IPS-NIHi7 (cell line): ENCODE measurements around the gene MATN1.
A peak's percentile ranks its signal among the peaks of the same experiment; 100 is the strongest.
"Not testable (repeated sequence)": the region's sequence is repeated elsewhere in the genome, so short reads cannot be mapped to it uniquely, and the experiment has no call there.

Source experiments
- DNase-seq: peaks from one replicate; pipeline ENCODE4 v3.0.0; 2012; ENCODE audit warnings: mixed read lengths; ENCODE audit errors: extremely low spot score

MATN1 gene

DNA sequence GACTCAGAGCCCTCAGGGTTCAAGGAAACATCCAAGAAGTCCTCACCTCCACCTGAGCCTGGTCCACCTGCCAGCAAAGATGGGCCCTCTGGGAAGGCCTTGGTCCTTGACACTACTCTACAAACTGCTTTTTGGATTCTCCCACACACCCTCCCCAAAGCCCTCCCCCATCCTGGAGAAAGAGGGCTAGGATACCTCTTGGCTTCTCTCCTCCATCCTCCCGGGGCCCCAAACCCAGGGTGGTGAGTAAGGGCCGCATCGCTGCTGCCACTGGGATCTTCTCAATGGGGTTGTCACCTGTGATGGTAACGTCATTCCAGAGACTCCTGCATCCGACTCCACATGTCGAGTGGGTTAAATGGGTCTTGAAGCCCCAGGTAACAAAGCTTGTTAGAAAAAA, 26.6 kb downstream of the MATN1 start:
- no peak for DNase-seq

DNA sequence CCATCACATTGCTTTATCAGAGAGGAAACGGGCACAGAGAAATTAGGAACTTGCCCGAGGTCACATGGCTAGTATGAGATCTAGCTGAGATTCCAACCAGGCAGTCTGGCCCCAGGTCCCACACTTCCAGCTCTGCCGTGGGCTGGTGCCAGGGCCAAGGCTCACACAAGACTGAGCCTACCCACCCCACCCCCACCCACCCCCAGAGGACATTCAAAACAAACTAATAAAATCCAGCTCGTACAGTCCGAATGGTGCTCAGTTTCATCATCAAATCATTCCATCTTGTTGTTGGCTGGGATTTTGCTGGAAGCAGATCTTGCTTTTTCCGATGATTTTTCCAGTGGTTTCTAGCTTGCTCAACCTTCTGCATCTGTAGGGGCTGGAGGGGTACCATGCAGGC, 27.9 kb downstream of the MATN1 start:
- DNase-seq: no peak

DNA sequence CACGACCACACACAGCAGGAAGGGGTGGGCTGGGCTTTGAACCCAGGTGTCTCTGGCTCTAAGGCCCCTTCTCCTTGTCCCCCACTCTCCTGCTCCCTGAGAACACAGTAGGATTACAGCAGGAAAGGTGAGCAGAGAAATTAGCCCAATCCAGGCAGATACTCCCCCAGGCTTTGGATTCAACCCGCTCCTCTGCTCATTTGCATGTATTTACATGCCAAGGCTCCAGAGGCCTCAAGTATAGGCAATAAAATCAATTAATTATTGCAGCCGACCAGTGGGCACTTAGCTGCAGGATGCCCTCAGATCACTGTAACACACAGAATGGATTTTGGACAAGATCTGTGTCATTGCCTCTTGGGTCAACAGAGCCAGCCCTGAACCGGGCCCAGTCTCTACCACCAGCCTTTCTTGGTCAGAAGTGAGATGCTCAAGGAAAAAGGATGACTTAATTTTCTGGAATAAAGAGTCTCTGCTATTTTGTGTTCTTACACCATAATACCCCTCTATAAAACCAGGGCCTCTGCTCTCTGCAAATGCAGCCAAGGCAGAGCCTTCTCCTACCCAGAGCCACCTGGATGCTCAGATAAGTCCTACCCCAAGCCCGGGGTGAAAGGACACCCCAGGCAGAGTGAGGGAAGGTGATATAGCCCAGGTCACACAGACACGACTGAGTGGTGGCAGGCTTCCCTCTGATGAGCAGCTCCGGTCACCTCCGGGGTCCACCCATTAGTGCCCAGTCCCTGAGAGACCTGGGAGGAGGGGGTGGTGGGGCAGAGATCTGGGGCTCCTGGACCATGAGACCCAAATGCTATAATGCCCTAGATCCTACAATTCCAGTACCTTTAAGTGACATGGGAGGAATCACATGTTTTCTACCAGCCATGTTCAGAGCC, 28.9 kb downstream of the MATN1 start:
- no peak for DNase-seq

DNA sequence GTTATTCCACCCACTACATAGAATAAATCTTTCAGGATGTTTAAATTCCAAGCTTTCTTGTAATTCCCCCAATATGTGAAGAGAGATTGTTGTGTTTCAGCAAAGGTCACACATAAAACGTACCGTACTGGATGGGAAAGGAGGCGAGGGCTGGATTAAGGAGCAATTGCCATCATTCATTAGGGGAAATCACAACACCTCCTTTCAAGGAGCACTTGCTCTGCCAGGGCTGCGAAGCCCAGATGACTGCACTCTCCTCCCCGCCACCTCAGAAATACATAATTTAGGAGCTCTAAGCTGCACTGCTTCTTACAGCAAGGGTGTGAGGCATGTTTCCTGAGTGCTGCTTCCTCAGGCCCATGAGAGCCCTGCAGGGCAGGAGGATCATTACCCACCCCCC, 29.6 kb downstream of the MATN1 start:
- DNase-seq: no peak

DNA sequence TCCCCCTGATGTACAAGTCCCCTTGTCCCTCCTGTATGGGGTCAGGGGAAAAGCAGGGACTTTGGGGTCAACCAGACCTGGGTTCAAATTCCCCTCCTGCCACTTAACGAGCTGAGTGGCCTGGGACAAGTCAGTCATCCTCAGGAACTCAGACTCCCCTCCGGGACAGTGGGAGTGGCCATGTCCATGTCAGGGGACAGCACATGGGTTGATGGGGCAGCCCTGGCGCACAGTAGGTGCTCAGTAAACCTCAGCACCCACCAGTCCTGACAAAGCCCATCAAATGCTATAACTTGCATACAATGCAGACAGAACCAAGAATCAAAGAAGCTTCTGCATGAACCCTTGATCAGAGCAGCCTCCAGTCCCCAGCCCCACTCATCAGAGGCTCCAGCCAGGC, 30.0 kb downstream of the MATN1 start:
- DNase-seq: no peak

DNA sequence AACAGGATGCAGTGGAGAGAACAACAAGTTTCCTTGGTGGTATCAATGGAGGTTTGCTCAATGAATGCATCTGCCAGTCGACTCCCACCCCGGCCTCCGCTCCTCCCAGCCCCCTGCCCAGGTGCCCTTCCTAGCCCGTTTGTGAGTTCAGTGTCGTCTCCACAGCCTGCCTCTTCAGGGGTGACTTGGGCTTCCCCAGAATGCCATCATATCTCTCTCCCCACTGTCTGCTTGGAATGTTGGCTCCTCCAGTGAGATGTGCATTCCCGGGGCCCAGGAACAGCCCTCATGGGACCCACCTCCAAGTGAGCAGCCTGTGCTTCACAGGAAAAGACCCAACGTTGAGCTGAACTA, 30.5 kb downstream of the MATN1 start:
- DNase-seq: no peak

DNA sequence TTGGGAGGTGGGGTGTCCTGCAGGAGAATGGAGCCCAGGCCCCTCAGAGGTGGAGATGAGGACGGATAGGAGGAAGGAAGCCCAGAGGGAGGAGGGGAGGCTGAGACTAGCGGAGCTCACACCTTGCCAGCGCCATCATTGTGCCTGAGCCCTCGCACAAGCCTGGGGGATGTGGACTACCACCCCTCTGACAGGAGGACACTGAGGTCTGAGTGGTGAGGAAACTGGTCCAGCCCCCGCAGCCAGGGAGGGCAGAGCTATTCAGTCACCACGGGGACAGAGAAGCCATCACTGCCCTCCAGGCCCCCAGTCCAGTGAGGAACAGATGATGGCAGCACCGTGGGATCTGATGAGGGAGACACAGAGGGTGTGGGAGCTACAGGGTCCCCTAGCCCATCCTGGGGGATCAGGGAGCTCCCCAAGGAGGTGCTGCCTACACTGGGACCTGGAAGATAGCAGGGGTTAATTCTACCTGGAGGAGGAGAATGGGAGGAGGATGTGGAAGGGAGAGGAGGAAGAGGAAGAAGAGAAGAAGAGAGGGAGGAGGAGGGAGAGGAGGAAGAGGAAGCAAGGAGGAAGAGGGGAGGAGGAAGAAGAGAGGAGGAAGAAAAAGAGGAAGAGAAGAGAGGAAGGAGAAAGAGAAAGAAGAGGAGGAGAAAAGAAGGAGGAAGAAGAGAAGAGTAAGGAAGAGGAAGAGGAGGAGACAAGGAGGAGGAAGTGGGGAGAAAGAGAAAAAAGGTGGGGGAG, 31.0 kb downstream of the MATN1 start:
- no peak for DNase-seq

DNA sequence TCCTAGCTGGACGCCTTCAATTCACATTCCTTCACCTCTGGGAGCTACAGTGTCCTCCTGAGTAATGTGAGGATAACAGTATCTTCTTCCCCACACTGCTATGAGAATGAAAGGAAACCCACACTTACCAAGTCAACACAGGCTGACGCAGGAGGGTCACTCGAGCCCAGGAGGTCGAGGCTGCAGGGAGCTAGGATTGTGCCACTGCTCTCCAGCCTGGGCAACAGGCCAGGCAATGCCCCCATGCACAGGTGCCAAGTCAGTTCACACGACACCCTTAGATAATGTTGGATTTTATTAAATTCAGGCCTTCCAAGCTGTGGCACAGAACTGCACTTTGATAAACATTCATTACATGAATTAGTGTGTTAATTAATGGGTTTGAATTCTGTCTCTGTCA, 31.9 kb downstream of the MATN1 start:
- DNase-seq: no peak

DNA sequence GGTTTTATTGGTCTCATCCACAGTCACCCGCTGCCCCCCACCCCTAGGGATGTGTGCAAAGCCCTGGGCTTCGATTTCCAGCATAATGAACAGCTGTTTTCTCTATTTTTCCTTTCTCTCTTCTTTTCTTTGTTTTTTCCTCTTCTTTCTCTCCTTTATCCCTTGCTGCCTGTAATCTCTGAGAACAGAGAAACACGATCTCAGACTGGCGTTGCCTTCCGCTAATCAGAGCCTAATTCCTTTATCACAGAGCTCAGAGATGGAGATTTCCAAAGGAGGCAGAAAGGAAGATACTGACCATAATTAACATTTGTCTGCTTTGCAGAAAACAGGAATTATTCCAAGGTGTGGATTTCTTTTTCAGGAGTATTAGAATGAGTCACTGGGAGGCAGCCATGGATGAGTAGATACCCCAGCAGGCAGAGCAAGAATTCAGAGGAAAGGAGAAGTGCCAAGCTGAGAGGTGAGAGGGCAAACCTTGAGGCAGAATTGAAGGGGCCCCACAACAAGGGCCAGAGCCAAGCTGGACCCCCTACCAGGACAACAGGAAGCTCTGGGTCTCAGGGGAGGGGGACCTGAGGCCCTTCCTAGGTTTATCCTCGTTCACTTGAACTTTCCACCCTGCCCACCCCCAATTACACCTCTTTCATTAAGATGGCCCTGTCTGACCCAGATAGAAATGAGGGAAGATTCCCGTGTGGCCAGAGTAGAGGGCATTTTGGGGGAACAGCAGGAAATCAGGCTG, 33.3 kb downstream of the MATN1 start:
- DNase-seq: no peak

DNA sequence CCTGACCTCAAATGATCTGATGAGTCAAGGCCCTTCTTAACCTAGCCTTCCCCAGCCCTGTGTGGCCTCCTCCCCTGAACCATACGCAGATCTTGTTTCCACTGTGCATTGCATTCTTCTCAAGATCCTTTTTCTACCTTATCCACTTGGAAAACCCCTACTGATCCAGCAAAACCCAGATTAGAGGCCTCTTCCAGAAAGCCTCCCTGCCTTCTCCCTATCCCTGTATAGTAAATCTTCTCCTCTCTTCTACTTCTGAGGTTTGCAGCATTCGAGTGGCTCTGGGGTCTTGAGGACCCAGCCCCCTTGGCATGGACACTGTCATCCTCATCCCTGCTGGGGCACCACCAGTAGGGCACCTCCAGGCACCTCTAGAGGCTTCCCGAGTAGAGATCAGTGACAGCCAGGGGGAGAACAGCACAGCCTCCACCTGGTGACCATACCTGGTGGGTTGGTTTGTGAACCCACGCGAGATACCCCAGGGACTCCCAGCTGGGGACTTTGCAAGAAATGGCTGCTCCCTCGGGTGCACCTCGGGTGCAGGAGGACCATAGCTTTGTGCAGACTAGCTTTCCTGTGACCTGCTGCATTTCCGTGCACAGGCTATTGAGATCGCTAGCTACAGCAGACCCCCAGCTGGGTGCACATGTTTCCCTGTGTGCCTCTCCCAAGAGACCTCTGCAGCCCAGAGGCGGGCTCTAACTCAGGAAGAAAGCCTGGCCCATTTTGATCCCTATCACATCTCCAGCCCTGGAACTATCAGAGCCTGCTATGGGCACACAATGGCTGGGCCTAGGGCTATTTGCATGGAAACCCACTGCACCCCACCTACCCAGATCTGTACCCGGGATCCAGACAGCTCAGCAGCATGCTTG, 34.2 kb downstream of the MATN1 start:
- no peak for DNase-seq

DNA sequence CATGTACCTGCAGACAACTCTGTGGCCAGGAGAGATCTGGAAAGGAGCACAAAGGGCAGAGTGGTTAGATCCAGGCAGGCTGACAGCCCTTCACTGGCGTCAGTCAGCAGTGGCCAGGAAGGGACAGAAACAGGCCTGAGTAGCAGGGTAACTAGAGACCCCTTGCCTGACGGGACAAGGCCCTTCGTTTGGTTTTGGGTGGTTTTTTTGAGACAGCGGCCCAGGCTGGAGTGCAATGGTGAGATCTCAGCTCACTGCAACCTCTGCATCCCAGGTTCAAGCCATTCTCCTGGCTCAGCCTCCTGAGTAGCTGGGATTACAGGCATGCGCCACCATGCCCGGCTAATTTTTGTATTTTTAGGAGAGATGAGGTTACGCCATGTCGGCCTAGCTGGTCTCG, 34.9 kb downstream of the MATN1 start:
- not testable (repeated sequence) for DNase-seq

DNA sequence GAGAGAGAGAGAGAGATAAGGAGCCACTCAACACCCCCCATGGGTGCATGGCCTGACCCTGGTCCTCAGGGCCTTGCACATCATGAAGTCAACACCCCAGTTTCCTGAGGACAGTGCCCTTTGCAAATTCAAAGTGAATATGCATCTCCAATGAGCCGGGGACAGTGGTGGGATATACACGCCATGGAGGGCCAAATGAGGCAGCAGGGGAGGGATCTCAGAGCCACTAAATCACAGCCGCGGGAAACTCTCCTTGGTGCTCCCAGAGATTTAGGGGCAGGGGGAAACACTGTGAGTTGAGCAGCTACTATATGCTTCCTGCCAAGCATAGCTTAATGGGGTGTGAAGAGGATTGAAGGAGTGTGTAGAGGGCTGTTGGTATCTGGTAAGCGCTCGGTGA, 35.5 kb downstream of the MATN1 start:
- DNase-seq: no peak

DNA sequence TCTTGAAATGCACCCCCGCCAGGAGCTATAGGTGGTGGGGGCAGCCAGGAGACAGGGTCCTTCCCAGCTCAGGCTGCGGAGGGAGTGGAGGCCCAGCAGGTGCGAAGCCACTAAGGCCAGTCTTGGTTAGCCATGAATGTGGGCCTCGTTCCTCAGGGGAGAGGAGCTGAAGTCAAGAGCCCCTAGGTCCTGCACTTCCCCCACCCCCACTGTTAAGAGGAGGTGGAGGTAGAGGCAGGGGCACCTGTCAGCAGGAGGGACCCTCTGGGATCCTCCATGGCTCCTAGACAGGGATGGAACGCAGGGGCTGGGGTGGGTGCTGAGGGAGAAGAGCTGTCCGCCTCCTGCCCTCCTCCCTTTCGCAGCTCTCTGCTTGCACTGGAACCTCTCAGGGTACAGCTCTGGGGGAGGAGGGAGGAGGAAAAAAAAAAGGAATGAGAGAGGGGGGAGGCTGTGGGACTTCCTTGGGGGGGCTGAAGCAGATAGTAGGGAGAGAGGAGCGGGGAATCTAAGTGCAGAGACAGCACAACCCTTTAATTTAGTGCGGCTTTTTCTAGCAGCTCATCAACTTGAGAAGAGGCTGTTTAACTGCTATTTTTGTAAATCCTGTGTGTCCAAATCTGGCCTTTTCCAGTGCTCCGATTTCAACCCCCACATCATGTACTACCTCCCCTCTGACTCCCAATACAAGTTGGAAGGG, 37.0 kb downstream of the MATN1 start:
- DNase-seq: no peak

DNA sequence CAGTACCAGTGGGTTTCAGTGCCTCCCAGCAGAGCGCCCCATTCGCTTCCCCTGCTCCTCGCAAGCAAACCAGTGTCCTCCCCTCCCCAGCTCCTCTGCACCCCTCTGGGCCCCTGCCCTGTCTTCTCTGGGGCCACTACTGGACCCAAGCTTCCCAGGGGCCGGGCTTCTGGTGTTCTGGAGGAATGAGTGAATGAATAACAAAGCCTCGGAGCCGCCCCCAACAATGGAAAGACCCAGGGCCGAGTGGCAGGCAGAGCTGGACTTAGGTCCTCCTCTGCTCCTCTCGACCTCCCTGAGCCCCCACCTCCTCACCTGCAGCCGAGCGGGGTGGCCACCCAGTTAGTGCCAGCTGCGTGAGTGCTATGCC, 37.6 kb downstream of the MATN1 start:
- DNase-seq: no peak

DNA sequence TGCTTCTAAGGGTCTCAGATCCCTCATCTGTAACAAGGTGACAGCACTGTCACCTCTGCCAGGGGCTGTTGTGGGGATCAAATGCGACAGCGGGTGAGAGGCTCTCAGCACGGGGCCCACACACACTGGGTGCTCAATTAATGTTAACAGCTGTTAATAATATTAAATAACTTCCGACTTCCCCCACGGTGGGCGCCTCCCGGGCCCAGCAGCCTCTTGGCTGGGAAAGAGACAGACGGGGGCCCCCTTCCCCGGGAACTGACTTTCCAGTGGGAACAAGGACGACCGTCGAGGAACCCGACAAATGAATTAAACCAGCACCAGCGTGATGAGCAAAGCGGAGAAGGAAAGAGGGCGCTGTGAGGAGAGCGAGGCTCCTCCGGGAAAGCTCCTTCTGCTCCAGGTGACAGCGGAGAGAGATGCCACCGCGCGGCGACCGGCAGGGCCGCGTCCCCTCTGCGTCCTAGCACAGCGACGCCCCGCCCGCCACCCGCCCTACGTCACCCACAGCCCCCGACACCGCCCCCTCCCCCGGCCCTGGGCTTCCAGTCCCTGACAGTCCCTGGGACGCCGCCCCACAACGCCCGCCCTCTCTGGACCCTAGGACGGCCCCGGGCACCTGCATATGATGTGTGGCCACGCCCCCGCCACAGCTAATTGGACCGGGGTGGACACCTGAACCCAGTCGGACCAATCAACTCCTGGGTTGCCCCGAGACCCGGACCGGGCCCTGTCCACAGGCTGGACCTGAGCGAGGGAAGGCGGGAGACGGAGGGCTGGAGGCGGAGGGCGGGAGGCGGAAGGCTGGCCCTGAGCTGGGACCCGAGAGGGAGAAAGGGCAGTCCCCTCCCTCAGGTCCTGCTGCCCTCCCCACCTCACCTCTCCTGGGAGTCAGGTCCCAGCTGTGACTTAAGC, 38.2 kb downstream of the MATN1 start:
- peak; percentile 99 for DNase-seq

DNA sequence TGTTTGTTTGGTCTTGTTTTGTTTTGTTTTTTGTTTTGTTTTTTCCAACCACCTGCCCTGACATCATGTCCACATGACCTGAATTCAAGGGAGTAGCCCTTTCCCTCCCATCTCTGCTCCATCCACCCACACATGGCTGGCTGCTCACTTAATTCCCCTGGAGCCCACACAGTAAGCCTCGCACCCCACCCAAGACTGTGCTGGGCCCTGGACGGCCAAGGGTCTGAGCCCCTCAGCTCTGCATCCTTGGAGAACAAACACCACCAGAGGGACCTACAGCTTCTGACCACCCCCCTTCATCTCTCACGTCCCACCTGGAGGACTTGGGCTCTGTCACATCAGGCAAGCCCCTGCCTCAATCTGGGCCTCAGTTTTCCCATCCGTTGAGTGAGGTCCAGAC, 39.1 kb downstream of the MATN1 start:
- DNase-seq: no peak

DNA sequence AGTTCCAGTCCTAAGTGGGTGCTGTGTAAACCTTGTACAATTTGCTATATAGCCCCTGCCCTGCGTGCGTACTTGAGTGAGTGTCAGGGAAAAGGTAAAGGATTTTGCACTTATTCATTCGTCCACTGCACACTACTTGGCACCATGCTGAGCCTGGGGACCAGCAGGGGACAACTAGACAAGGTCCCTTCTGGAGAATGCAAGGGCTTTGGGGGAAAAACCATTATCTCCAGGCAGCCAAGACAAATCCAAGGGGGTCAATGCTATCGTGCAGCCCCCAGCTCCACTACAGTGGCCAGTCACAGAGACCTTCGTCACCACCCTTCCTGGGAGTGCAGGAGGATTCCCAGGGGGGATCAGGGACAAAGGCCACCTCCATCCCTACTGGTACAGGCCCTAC, 39.7 kb downstream of the MATN1 start:
- no peak for DNase-seq

DNA sequence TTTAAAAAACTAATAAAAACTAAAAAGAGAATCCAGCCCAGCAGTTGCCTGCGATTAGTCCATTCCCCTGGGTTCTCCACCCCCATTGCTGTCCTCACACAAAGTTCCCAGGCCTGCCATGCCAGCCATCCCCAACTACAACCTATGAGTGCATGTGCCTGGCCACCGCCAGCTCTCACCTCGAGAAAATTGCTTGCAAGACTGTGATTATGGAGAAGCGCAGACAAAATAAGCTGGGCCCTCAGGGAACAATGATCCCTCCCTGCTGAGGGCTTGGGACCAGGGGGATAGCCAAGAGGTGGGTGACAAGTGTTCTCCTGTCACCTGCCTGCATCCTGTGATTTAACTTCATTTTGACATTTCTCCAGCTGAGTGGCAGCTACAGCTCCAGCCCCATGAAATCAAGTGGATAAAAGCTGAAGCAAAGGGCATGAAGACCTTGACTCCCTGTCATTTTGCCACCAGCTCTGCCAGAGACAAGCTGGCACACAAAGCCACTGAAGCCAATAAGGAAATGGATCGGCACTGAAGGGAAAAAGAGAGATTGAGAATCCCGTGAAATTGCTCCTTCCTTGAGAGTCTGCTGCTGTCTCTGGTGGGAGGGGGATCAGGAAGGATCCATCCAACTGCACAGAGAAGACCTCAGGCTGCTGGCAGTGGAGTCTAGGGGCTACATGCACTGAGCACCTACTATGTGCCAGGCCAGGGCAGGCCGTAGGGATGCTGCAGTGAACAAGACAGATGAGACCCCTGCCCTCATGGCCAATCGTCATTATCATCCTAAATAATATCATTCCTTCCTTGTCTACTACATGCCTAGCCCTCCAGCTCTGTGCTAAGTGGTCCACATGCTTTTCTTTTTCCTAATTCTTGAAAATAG, 40.7 kb downstream of the MATN1 start:
- no peak for DNase-seq

DNA sequence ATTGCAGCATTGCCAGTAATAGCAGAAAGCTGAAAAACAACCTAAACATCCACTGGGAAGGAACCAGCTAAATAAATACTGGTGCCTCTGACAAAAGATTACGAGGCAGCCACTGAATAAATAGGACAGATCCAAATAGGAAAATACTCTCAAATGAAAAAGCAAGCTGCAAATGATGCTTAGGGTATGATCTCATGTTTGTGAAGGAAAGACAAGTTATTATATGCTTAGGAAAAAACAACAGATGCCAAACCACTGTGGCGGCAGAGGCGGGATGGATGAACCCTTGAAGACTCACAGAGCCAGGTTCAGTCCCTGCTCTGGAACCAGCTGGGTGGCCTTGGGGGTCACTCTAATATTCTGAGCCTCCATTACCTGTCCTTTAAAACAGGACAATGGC, 41.6 kb downstream of the MATN1 start:
- DNase-seq: no peak
